ENCODE measurements around the gene ZMIZ1.

ZMIZ1 gene

GRCh38 chr10:79054203-79055099 lies 14.3 kb upstream of the ZMIZ1 start:
- TF ChIP-seq CTCF (IDR thresholded peaks at IDR 0.05; ENCODE audit: extremely low read depth, missing control alignments) = no peak
- DNase-seq (ENCODE audit: low spot score) = no peak

GRCh38 chr10:79055100-79055782 lies 13.5 kb upstream of the ZMIZ1 start:
- no peak for DNase-seq (ENCODE audit: low spot score)
- TF ChIP-seq CTCF (IDR thresholded peaks at IDR 0.05; ENCODE audit: extremely low read depth, missing control alignments) = no peak

- TF ChIP-seq CTCF (IDR thresholded peaks at IDR 0.05; ENCODE audit: extremely low read depth, missing control alignments) = no peak
- no peak for DNase-seq (ENCODE audit: low spot score)
Observed at GRCh38 chr10:79055892-79056291, 12.9 kb upstream of the ZMIZ1 start.

GRCh38 chr10:79056361-79056735 lies 12.4 kb upstream of the ZMIZ1 start:
- no peak for DNase-seq (ENCODE audit: low spot score)

GRCh38 chr10:79056736-79057391 lies 11.9 kb upstream of the ZMIZ1 start:
- DNase-seq (ENCODE audit: low spot score) = no peak
- no peak for TF ChIP-seq CTCF (IDR thresholded peaks at IDR 0.05; ENCODE audit: extremely low read depth, missing control alignments)

More at GRCh38 chr10:79056361-79056735, 12.4 kb upstream of the ZMIZ1 start:
- TF ChIP-seq CTCF (IDR thresholded peaks at IDR 0.05; ENCODE audit: extremely low read depth, missing control alignments) = no peak

GRCh38 chr10:79057481-79058275 lies 11.1 kb upstream of the ZMIZ1 start:
- no peak for TF ChIP-seq CTCF (IDR thresholded peaks at IDR 0.05; ENCODE audit: extremely low read depth, missing control alignments)
- DNase-seq (ENCODE audit: low spot score) = no peak
